ENCODE data around the gene UBE2D2.

DNA sequence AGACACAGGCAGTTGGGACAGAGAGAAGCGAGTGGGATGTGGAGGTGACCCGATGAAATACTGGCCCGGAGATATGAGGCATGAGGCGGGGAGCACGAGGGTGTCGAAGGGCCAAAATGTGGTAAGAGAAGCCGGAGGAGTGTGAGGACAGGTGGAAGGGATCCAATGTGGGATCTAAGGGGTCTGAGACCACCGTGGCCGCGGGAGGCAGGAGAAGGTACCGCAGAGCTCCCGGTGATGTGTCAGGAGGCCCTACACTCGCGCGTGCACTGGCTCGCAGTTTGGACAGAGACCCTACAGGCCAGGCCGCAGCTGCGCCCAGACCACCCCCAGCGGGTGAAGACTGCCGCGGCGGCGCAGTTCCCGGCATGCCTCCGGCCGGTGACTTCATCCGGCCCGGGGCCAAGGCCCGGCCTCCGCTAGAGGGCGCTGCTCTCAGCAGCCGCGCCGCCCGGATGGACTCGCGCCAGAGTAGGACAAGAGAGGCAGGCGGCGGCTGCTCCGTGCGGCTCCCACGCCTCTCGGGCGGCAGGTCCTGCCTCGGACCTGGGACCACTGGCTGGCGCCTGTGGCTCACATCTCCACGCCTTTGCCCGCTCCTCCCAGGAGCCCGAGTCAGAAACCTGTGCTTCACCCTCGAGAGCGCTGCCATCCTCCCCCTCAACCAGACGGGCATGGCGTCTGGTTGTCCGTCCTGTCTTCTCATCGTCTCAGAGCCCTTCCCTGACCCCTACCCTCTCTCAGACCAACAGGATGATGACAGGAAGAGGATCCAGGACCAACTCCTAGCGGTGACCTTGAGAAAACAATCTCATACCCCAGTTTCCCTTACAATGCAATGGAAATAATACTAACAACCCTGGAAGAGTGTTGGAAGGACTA is 43.2 kb upstream of the UBE2D2 start:
- TF ChIP-seq POLR2A (IDR thresholded peaks at IDR 0.05; ENCODE audit: low read depth, low read length) (peak; percentile 88), POLR2AphosphoS5 (IDR thresholded peaks at IDR 0.05; ENCODE audit: low read depth, low read length) (peak; percentile 88)

All from GM12892 (cell line).